Breast epithelium (tissue), 3 donors: Measurements from ENCODE around the gene SNAPC4.

Source experiments
- CTCF ChIP-seq, 3 donors: fragments of 450-650 bp; IDR thresholded peaks; one replicate each; pipeline ENCODE4 v1.5.1; 2016 to 2017; ENCODE audit warnings: antibody characterized with exemption in 3 of 3, mild to moderate bottlenecking in 3 of 3, moderate library complexity in 3 of 3
- POLR2A ChIP-seq: fragments of 450-650 bp; IDR thresholded peaks from one replicate; pipeline ENCODE4 v1.6.1; 2016; ENCODE audit warnings: antibody characterized with exemption, mild to moderate bottlenecking, moderate library complexity

GRCh38 chr9:136396219-136396515, 3.8 kb downstream of the SNAPC4 start:
- no peak for TF ChIP-seq CTCF (IDR thresholded peaks at IDR 0.05)
- TF ChIP-seq POLR2A, result no peak
